Right cardiac atrium (tissue), 5 donors: ENCODE results near the gene CDH4. TPM values are rescaled to one million over a fixed set of nuclear protein-coding genes. Genes with fewer than 3 reads are reported as not detected.

Source experiments
- ATAC-seq, 2 donors: fragments of 200-7000 bp; cut with Tn5 transposase; one replicate each; pipeline versions ENCODE4 v1.8.0 to v1.9.1; 2020; ENCODE audit warnings: moderate library complexity in 2 of 2, mild to moderate bottlenecking in 1 of 2
- DNase-seq, 3 donors: peaks; one replicate each; pipeline ENCODE4 v3.0.0-alpha.2; 2020
- H3K27ac ChIP-seq: one replicate; pipeline ENCODE4 v1.5.1; 2013; ENCODE audit warnings: mild to moderate bottlenecking, low read length, control low read depth, moderate library complexity
- H3K27me3 ChIP-seq: one replicate; pipeline ENCODE4 v1.6.1; 2013; ENCODE audit not compliant: control insufficient read depth, insufficient read depth
- H3K4me1 ChIP-seq: one replicate; pipeline ENCODE4 v1.6.1; 2013; ENCODE audit warnings: low read length; ENCODE audit not compliant: control insufficient read depth, insufficient read depth
- H3K4me3 ChIP-seq: one replicate; pipeline ENCODE4 v1.5.1; 2013; ENCODE audit warnings: low read length, control low read depth
- H3K9me3 ChIP-seq: one replicate; pipeline ENCODE4 v1.6.1; 2013; ENCODE audit warnings: low read length; ENCODE audit not compliant: control insufficient read depth
- WGBS: extraction: QIAGEN DNeasy Blood & Tissue Kit; methylation state at CpG from one replicate; pipeline ENCODE4 v1.1.7; 2013; 5-methylcytosine and 5-hydroxymethylcytosine counted together
- intact Hi-C, 4 donors: fragments of 100-400 bp; cut with DNase I; formaldehyde crosslinking; loops; one replicate each; pipeline versions ENCODE4 v1.11.0 to v1.14.0; 2022 to 2023
- polyA plus RNA-seq: library from polyadenylated mRNA; stranded (reverse); fragments of 200-250 nt; gene quantifications from one replicate; pipeline ENCODE4 v1.2.3, GENCODE V29; 2013
- total RNA-seq, 4 donors: library from RNA; stranded (reverse); fragmentation: NEBNext Ultra II Directional; extraction: Animal tissue kit (Norgen Biotek cat#: 25700); gene quantifications; one replicate each; pipeline ENCODE4 v1.2.1, GENCODE V29; 2021
- donor health status: healthy with polysubstance abuse.
- donor health status: DM: no; HTN: yes; CAD: no.
- donor health status: DM: no; HTN: no; CAD: no.
- donor health status: DM: no; HTN: yes; CAD: no; lungs with severe emphysema.
- donor health status: DM: yes; HTN: yes; CAD: no.

CDH4 gene
- total and polyA plus RNA-seq, 5 donors: 0.21 to 1.0 (median 0.39) TPM

GRCh38 chr20:61712688-61713087, 460.6 kb downstream of the CDH4 start:
- Histone ChIP-seq H3K4me3 (no peak overlapping the region), H3K4me1 (no peaks in the 10 kb centered on the region), H3K27ac (no peak overlapping the region), H3K27me3 (no peaks in the 10 kb centered on the region), H3K9me3 (peaks cover 2% of the 10 kb centered on the region)
- peak; percentile 53 to 54 for ATAC-seq
- 32% methylated on average over 9 of the region's 9 CpGs for WGBS
- peak in 2 of 3 donors; percentile 30 to 56 for DNase-seq
- intact Hi-C loops: no loop called here

- intact Hi-C loops: no loop called here
- H3K4me3 ChIP-seq: no peak overlapping the region
- WGBS: 82% methylated on average over 11 of the region's 11 CpGs
- DNase-seq (peak in 1 of 3 donors; percentile 36), ATAC-seq (no peak)
- no peak overlapping the region for H3K27ac ChIP-seq
- no peaks in the 10 kb centered on the region for H3K27me3 ChIP-seq
- H3K9me3 ChIP-seq: peaks cover 2% of the 10 kb centered on the region
- no peaks in the 10 kb centered on the region for H3K4me1 ChIP-seq
These were observed 466.4 kb downstream of the CDH4 start for GRCh38 chr20:61718361-61719005.

DNA sequence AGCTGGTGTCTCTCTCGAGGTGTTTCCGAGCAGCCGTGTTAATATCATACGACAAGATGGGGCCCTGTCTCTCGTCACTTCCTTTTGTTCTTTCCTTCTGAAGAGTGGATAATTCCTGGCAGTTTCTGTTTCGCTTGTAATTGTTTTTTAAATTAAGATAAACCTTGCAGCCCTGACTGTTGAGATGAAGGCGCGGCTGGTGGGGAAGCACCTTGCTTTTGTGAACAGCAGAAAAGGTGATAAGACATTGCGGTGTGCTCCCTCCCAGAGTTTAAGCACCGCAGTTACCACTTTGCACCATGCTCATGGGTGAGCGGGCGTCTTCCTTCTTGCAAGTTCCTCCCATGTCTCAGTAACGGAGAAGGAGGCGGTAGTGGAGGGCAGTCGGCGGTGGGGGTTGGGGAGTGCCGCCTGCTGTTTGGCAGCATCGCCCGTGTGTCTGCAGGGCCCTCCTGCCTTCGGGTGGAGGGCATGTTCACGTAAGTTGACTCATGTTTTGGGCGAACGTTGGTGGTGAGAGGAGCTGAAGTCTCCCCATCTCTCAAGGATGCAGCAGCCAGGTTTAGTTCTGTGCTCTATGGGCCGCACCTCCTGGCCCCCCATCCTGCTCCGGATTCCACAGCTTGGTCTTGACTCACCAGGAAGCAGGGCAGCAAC, 467.8 kb downstream of the CDH4 start:
- Histone ChIP-seq H3K9me3 (peaks cover 2% of the 10 kb centered on the region), H3K4me1 (no peaks in the 10 kb centered on the region), H3K4me3 (no peak overlapping the region), H3K27ac (no peak overlapping the region), H3K27me3 (no peaks in the 10 kb centered on the region)
- ATAC-seq: peak in 1 of 2 donors; percentile 37
- DNase-seq: peak in 1 of 3 donors; percentile 18
- intact Hi-C loops: no loop called here
- WGBS: 39% methylated on average over 25 of the region's 25 CpGs

GRCh38 chr20:61720348-61720696, 468.3 kb downstream of the CDH4 start:
- no peaks in the 10 kb centered on the region for H3K27me3 ChIP-seq
- ATAC-seq (no peak), DNase-seq (peak in 1 of 3 donors; percentile 5)
- H3K27ac ChIP-seq: no peak overlapping the region
- H3K4me1 ChIP-seq: no peaks in the 10 kb centered on the region
- H3K4me3 ChIP-seq: no peak overlapping the region
- intact Hi-C loops: no loop called here
- WGBS: 56% methylated on average over 4 of the region's 4 CpGs
- H3K9me3 ChIP-seq: peaks cover 2% of the 10 kb centered on the region

DNA sequence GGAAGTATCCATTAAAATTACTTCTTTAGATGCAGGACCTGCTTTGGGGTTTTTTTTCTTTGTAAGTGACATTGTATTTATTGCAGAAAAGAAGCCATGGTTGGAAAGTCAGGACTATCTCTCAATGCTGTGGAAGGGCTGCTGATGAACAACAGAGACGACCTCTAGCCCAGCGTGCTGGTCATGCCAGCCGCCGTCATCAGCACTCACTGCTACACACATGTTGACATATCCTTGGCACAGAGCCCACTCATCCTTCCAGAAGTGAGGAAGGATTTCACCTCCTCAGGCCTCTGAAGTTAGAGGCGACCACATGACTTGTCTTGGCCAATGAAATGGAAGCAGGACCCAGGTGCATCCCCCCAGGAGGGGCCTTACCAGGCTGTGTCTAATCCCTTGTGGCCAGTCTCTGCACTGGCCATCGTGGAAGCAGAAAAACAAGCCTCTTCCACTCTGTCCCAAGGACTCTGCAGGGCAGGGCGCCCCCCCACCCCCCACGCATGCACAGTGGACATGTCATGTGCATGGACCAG, 470.2 kb downstream of the CDH4 start:
- intact Hi-C loops: no loop called here
- peak in 1 of 2 donors; percentile 34 for ATAC-seq
- no peak overlapping the region for H3K27ac ChIP-seq
- no peaks in the 10 kb centered on the region for H3K4me1 ChIP-seq
- no peaks in the 10 kb centered on the region for H3K27me3 ChIP-seq
- no peak overlapping the region for H3K4me3 ChIP-seq
- 49% methylated on average over 8 of the region's 8 CpGs for WGBS
- H3K9me3 ChIP-seq: no peaks in the 10 kb centered on the region
- DNase-seq: peak in 1 of 3 donors; percentile 49

DNA sequence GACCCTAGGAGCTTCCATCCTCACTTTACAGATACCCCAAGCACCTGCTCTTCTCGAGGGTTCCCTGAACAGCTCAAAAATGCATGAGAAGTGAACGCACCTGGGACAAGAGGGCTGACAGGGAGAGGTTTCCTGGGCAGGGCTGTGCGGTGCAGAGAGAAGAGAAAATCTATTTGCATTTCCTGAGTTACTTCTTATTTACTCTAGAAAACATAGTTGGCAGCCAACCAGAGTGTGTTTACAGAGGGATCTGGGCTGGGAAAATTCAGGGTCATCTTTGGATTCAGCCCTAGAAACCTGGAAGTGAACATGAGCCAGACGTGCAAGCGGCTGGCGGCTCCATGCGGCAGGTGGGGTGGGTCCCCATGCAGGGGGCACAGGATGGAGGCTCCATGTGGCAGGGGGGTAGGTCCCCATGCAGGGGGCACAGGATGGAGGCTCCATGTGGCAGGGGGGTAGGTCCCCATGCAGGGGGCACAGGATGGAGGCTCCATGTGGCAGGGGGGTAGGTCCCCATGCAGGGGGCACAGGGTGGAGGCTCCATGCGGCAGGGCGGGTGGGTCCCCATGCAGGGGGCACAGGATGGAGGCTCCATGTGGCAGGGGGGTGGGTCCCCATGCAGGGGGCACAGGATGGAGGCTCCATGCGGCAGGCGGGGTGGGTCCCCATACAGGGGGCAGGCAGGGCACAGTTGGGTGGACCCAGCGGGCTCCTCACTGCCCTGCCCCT, 471.6 kb downstream of the CDH4 start:
- H3K27ac ChIP-seq: no peak overlapping the region
- peak in 1 of 3 donors; percentile 17 for DNase-seq
- no peaks in the 10 kb centered on the region for H3K9me3 ChIP-seq
- H3K4me1 ChIP-seq: no peaks in the 10 kb centered on the region
- H3K4me3 ChIP-seq: no peak overlapping the region
- no peak for ATAC-seq
- WGBS: 78% methylated on average over 12 of the region's 12 CpGs
- intact Hi-C loops: no loop called here
- H3K27me3 ChIP-seq: no peaks in the 10 kb centered on the region

DNA sequence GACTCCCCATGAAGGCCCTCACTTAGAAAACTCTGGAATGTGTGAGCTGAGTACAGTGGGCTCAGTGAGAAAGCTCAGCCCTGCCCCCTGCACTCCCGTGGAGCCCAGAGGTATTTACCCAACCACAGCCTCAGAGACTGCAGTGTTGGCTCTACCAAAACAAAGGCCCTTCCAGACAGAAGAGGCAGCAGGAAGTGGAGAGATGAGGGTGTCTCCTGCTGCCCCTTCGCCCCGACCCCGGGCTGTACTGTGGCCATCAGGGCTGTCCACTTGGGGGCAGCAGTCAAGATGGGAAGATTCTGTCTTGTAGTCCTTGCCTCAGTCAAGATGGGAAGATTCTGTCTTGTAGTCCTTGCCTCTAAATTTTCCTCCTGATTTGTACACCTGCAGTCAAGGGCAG, 472.3 kb downstream of the CDH4 start:
- ATAC-seq (no peak), DNase-seq (peak in 1 of 3 donors; percentile 24)
- no peak overlapping the region for H3K27ac ChIP-seq
- H3K4me3 ChIP-seq: no peak overlapping the region
- intact Hi-C loops: no loop called here
- H3K4me1 ChIP-seq: no peaks in the 10 kb centered on the region
- no peaks in the 10 kb centered on the region for H3K27me3 ChIP-seq
- no peaks in the 10 kb centered on the region for H3K9me3 ChIP-seq
- WGBS: 15% methylated on average over 4 of the region's 4 CpGs

DNA sequence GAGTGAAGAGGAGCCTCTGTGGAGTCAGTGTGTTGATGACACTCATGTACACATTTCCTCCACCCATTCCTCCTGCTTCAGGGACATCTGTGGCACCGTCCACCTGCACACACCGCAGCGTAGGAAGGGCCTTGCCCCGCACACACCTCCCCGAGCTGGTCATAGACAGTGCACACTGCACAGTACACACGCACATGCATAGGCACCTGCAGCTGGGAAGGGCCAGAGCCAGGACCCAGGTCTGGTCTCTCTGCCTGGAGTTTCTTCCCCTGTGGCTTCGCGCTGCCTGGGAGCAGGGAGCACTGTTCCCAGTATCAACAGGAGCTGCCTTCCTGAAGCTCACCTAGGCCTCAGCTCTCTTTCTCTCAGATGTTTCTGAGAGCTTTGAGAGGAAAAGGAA, 473.1 kb downstream of the CDH4 start:
- no peaks in the 10 kb centered on the region for H3K9me3 ChIP-seq
- DNase-seq: peak in 2 of 3 donors; percentile 22
- H3K27ac ChIP-seq: no peak overlapping the region
- no peak for ATAC-seq
- no peaks in the 10 kb centered on the region for H3K27me3 ChIP-seq
- H3K4me3 ChIP-seq: no peak overlapping the region
- intact Hi-C loops: no loop called here
- 94% methylated on average over 8 of the region's 8 CpGs for WGBS
- H3K4me1 ChIP-seq: no peaks in the 10 kb centered on the region

- Histone ChIP-seq H3K4me3 (no peak overlapping the region), H3K27me3 (no peaks in the 10 kb centered on the region), H3K4me1 (no peaks in the 10 kb centered on the region), H3K27ac (no peak overlapping the region), H3K9me3 (no peaks in the 10 kb centered on the region)
- DNase-seq (peak; percentile 3 to 20 (median 17)), ATAC-seq (no peak)
- intact Hi-C loops: no loop called here
- WGBS: 77% methylated on average over 8 of the region's 8 CpGs
These were observed 473.9 kb downstream of the CDH4 start for GRCh38 chr20:61725966-61726365.

GRCh38 chr20:61726979-61727378, 474.9 kb downstream of the CDH4 start:
- intact Hi-C loops: no loop called here
- no peak for DNase-seq
- H3K9me3 ChIP-seq: no peaks in the 10 kb centered on the region
- H3K4me1 ChIP-seq: no peaks in the 10 kb centered on the region
- no peaks in the 10 kb centered on the region for H3K27me3 ChIP-seq
- WGBS: 94% methylated on average over 5 of the region's 5 CpGs
- no peak overlapping the region for H3K4me3 ChIP-seq
- no peak for ATAC-seq
- no peak overlapping the region for H3K27ac ChIP-seq

DNA sequence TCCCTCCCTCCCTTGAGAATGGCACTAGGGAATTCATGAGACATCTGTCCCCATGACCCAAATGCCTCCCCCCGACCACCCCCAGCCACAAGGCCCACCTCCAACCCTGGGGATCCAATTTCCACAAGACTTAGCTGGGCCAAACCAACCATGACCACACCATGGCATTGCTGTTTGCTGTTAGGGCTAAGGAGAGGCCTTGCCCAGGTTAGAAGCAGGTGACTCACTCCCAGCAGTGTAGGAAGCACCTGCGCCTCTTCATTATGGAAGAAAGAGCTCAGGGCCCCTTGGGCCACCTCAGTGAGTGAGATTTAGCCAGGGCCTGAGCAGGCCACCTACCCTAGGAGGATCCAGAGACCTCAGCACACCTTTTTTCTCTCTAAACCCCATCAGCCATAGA, 475.7 kb downstream of the CDH4 start:
- H3K9me3 ChIP-seq: no peaks in the 10 kb centered on the region
- ATAC-seq (no peak), DNase-seq (peak in 1 of 3 donors; percentile 18)
- intact Hi-C loops: no loop called here
- H3K4me3 ChIP-seq: no peak overlapping the region
- H3K27me3 ChIP-seq: no peaks in the 10 kb centered on the region
- WGBS: 72% methylated on average over 2 of the region's 2 CpGs
- H3K27ac ChIP-seq: no peak overlapping the region
- no peaks in the 10 kb centered on the region for H3K4me1 ChIP-seq
